ENCODE data around the gene RBM38.

The RBM38 gene

DNA sequence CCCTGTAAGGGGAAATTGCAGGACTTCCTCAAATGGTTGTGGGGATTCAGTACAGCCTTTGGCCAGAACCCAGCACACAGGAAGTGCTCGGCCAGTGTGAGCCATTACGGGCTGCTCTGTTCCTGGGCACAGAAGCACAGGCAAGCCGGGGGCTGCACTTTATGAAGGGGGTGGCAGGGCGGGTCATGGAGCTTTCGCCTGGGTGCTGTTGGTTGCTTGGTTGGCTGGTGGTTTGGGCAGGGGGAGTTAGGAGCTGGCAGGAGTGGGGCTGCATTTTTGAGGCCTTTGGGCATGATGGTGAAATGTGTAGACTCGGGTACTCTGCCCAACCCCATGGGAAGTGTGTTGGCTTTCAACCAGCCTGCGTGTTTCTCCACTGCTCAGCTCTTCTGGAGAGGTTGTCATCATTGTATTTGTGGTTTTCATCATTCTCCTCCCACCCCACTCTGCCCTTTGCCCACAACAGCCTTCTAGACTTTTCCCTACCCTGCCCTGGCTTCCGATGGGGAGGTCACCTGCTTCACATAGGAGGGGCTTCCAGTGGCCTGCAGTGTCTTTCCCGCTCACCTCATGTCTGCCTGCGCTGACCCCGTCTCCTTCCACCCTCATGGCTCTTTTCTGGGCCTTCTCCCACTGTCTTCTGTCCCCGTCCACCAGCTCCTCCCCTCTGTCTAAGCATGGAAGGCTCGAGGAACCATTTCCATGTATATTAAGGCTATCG lies 16.1 kb upstream of the RBM38 start:
- DNase-seq (ENCODE audit: low read depth in 2 of 2) = no peak

GRCh38 chr20:57375652-57376230 lies 15.5 kb upstream of the RBM38 start:
- no peak for DNase-seq (ENCODE audit: low read depth in 2 of 2)

DNA sequence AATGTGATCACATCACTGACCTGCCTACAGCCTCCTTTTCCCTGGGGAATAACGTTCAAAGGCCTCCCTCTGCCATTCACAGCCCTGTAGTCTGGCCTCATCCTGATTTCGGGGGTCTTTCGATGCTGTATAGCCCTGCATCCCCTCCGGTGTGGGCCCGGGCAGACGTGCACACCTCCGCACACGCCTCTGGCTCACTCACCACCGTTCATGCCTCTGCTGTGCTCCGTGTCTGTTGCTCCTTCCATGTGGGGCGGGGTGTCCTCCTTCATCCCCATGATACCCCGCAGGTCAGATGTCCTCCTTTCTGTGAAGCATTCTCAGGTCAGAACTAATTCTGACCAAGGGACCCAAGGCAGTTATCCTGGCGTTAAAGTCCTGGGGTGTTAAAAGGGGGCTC lies 13.8 kb upstream of the RBM38 start:
- DNase-seq (ENCODE audit: low read depth in 2 of 2) = no peak

DNA sequence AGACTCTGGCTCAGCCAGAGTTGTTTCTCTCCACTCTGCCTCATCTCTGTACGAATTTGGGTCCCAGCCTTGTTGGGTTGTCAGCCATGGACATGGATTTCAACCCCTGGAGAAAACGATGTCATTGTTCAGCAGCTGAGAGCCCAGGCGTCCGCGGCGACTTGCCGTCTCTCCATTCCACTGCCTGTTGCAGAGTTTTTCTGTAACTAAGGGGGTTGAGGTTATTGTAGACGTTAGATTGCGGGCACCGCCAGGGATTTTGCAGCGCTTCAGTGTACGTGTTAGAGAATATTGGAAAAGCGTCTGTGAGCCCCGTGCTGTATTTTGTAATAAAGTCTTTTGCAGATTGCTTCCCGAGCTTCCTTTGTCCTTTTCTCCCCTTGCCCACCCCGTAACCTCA lies 13.1 kb upstream of the RBM38 start:
- no peak for DNase-seq (ENCODE audit: low read depth in 2 of 2)

DNA sequence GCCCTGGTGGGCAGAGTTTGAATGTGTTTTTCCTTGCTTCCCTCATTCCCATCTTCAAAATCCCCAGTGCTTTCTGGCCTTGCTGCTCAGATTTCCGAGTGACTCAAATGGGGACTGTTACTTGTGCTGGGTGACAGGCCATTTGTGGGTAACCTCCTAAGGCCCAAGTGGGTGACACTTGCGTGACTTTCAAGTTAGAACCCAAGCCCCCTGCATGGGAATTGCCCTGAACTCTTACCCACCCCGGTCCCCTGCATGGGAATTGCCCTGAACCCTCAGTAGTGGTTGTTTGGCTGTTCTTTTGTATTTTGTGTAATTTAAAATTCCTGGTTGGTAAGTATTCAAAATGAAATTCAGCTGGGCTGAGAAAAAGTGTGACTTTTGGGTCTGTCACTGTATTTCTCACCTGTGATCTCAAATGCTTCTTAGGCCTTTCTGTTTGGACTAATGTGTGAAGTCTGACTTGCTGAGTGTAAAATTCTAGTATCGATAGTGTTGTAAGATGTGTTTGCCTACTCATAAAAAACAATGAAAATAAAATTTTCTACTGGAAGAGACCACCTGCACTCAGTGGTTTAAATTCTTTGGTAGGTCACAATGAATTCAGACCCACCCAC lies 12.4 kb upstream of the RBM38 start:
- no peak for DNase-seq (ENCODE audit: low read depth in 2 of 2)

DNA sequence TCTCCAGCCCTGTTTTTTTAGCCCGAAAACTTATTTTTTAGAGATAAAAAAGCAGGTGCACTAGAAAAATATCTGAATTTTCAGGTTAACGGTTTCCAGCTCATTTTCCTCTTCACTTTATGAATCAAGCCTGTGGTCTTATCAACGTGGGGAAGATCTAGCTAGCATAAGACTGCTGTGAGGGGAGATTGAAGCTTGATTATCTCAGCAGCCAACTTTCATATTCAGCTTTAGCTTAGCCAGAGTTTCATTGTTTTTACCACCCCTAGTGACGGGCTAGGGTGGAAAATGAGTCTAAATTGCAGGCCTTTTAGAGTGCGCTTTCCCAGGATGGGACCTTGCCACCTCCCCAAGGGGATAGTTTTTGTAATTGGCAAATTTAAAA lies 11.9 kb upstream of the RBM38 start:
- no peak for DNase-seq (ENCODE audit: low read depth in 2 of 2)

DNA sequence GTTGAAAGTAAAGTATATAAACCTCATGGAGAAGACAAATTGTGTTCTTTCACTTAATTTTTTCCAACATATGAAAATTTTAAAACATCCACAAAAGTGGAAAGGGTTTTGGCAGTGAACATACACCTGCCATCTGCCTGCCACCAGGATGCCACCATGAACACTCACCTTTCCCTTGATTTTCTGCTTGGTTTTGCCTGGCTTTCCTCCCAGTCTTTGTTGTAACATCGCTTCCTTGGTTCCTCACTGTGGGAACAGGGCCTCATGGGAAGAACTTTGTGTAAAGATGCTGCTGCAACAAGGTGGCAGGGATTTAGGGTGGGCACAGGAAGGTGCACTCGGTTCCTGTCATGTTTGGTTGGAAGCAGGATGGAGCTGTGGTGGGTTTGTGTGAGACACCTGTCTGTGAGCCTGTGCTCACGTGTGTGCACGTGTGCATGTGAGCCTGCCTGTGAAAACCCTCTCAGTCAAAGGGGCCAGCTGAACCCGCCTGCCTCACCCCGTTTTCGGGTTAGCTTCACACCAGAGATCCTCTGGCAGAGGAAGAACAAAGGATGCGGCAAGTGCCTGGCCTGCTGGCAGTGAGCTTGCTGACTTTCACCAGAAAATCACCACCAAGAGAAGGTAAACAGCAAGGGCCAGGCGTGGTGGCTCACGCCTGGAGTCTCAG lies 11.0 kb upstream of the RBM38 start:
- DNase-seq (ENCODE audit: low read depth in 2 of 2) = no peak

DNA sequence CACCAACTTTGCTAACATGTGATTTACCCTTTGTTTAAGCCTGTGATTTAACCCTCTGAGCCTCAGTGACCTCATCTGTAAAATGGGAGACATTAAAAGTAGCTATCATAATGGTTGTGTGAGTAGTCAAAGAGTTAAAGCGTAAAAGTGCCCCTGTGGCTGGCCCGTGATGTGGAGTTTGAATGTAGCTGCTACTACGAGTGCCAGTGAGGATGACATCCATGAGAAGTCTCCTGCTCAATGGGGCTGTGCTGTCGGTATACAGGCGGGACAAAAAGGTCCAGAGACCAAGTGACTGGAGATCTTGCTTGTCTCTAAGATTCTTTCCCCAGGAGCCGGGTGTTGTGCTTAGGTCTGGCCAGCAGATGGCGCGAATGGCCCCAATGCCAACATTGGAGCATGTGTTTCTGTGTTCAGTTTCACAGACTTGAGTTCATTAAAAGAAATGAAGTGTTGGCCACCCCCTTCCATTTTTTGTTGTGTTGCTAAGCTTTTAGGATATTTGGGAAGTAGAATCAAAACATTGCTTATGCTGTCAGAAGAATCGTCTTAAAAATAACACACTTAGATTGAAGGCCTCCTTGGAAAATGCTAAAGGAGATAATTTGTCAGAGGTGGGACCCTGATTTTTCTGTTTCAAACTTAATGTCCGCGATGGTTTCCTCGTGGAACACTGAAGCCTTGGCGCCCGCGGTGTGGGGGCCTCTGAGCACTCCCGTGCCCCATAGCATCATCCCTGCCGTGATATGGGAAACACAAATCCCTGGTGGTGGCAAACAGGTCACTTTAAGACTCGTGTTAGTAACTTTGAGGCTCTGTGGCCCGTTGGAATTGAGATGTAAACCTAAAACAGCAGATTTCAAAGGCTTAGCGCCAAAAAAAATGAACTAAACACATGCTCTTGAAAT lies 9.3 kb upstream of the RBM38 start:
- DNase-seq (ENCODE audit: low read depth in 2 of 2) = peak; percentile 77 to 85

DNA sequence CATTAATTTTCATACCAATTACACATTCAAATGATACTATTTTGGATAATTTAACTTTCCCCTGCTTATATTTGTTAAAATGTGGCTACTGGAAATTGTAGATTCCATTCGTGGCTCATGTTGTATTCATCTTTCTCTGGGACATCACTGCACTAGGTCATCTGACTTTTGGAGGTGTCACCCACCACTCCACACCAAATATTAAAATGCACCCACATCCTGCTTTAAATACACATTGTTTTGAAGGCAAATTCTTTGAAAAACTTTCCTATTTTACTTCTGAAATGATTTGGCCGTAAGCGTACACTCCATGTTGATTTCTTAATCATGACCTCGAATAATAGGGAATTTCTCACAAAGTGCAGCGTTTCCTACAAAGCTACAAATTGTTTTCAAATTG lies 8.7 kb upstream of the RBM38 start:
- no peak for DNase-seq (ENCODE audit: low read depth in 2 of 2)

GRCh38 chr20:57383447-57384347 lies 7.5 kb upstream of the RBM38 start:
- no peak for DNase-seq (ENCODE audit: low read depth in 2 of 2)

- no peak for DNase-seq (ENCODE audit: low read depth in 2 of 2)
Measured at GRCh38 chr20:57384486-57384885, 6.7 kb upstream of the RBM38 start.

DNA sequence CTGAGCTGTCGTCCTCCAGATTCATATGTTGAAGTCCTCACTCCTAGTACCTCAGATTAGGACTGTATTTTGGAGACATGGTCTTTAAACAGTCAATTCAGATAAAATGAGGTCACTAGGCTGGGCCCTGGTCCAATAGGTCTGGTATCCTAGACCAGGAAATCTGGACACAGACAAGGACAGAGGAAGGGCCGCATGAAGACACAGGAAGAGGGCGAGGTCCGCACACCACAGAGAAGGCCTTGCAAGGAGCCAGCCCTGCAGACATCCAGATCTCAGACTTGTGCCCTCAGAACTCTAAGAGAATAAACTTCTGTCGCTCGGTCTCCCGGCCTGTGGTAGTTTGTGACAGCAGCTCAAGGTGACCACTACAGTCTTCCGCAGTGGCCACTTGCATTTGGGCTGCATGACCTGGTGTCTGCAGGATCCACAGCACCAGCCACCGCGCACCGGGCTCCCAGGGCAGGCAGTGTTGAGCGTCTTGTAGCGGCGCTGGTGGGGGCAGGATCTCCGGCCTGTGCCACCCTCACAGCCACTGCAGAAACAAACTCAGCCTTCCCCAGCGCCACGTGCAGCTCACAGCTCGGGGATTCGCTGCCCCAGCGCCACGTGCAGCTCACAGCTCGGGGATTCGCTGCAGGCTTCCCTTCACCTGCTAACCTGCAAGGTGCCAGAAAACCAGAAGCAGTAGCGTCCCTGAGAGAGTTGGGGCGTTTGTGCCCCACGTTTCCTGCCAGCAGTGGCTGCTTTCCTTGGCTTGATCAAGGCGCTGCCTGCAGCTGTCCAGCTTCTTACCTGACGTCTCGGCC lies 6.0 kb upstream of the RBM38 start:
- DNase-seq (ENCODE audit: low read depth in 2 of 2) = no peak

GRCh38 chr20:57385940-57386339 lies 5.3 kb upstream of the RBM38 start:
- DNase-seq (ENCODE audit: low read depth in 2 of 2) = no peak

DNA sequence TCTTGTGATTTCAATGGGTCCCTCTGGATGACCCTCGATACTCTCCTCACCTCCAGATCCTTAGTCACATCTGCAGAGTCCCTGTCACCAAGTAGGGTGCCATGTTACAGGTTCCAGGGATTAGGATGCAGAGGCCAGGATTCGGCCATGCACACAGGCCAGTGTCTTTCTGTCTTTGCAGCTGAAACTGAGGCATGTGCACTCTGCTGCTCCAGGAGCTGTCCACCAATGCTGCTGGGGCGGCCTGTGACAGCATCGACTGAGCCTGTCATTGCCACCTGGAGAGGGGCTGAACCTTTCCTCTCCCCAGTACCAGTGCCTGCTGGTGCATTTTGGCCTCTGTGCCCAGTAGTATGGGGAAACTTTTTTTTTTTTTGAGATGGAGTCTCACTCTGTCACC lies 4.4 kb upstream of the RBM38 start:
- no peak for DNase-seq (ENCODE audit: low read depth in 2 of 2)

- no peak for DNase-seq (ENCODE audit: low read depth in 2 of 2)
Measured at GRCh38 chr20:57387463-57387862, 3.7 kb upstream of the RBM38 start.

GRCh38 chr20:57387945-57388371 lies 3.2 kb upstream of the RBM38 start:
- no peak for DNase-seq (ENCODE audit: low read depth in 2 of 2)

DNA sequence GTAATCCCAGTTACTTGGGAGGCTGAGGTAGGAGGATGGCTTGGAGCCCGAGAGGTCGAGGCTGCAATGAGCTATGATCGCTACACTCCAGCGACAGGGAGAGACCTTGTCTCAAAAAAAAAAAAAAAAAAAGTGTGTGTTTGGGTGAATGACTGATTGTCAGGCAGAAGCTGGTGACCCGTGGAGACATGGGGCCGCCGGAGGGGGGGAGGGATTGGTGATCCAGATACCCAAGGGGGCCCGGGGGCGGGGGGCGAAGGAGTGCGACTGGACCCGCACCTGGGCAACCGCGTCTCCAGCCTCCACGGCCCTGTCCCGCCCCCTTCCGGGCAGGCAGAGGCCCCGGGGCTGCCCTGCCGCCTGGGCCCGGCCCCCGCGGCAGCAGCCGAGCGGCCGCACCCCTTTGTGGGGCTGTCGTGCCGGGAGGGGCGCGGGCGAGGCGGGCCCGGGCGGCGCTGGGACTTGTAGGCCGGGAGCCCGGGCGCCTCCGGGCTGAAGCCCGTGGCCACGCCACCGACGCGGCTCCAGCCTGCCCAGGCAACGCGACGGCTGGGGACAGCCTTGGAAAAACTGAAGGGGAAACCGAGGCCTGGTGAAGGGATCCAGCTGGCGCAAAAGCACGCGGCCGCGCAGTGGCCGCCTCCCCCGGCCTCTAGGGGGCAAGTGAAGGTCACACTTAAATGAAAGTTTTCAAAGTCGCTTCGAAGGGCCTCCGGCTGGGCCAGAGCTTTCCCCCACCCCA lies 2.1 kb upstream of the RBM38 start:
- DNase-seq (ENCODE audit: low read depth in 2 of 2) = peak; percentile 38 to 67

DNA sequence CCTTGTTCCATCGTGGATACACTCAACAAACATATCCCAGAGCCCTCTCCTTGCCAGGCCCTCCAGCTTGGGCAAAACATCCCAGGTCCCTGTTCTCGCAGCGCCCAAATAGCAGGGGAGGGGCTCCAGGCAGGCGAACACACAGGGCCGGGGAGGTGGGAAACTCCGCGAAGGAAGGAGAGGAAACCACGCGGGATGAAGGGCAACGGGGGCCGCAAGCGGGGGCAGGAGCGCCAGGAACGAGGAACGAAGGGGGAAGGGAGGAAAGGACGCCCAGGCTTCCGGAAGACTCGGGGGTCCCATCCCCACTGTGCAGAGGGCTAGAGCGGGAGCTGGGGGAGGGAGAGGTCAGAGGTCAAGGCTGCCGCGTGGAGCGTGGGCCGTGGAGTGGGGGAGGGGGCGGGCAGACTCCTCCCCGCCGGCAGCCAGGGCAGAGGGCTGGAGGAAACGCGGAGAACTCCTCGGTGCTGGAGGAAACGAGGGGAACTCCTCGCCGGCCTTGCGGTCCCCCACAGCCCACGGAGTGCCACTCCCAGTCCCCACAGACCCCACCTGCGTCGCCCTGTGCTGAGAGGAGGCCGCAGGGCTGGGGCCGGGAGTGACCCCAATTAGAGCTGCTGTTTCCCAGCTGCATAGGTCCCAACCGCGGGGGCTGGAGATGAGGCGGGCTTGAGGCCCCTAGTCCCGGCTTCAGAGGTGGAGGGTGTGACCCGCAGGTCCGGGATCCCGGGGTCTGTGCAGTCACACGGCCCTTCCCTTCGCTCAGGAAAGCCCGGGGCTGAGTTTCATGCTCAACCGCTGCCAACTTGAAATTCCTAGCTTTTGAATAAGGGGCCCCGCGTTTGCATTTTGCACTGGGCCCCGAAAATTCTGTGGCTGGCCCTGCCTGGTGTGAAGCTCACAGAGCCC lies 1.2 kb upstream of the RBM38 start:
- peak; percentile 66 to 68 for DNase-seq (ENCODE audit: low read depth in 2 of 2)
